Measurements from ENCODE around the gene FKBP5.
"Not testable (repeated sequence)": the region's sequence is repeated elsewhere in the genome, so short reads cannot be mapped to it uniquely, and the experiment has no call there.

Gene FKBP5

GRCh38 chr6:35605600-35605999, 83.1 kb downstream of the FKBP5 start:
- no peak for DNase-seq

- DNase-seq: peak; percentile 28
These were observed 85.2 kb downstream of the FKBP5 start for GRCh38 chr6:35603326-35604202.

- peak; percentile 12 for DNase-seq
These were observed 86.4 kb downstream of the FKBP5 start for GRCh38 chr6:35602133-35602946.

GRCh38 chr6:35601331-35602132, 87.2 kb downstream of the FKBP5 start:
- no peak for DNase-seq

- no peak for DNase-seq
These were observed 88.0 kb downstream of the FKBP5 start for GRCh38 chr6:35600659-35601125.

- DNase-seq: no peak
These were observed 88.7 kb downstream of the FKBP5 start for GRCh38 chr6:35599761-35600658.

- not testable (repeated sequence) for DNase-seq
These were observed 90.1 kb downstream of the FKBP5 start for GRCh38 chr6:35598621-35599020.

- no peak for DNase-seq
These were observed 92.0 kb downstream of the FKBP5 start for GRCh38 chr6:35596448-35597442.

GRCh38 chr6:35594503-35595186, 94.1 kb downstream of the FKBP5 start:
- no peak for DNase-seq

GRCh38 chr6:35592178-35592577, 96.5 kb downstream of the FKBP5 start:
- no peak for DNase-seq

- no peak for DNase-seq
These were observed 98.1 kb downstream of the FKBP5 start for GRCh38 chr6:35590622-35591066.

- no peak for DNase-seq
These were observed 98.8 kb downstream of the FKBP5 start for GRCh38 chr6:35589904-35590303.

GRCh38 chr6:35589201-35589739, 99.4 kb downstream of the FKBP5 start:
- no peak for DNase-seq

- DNase-seq: no peak
These were observed 101.5 kb downstream of the FKBP5 start for GRCh38 chr6:35587167-35587566.

- DNase-seq: no peak
These were observed 102.2 kb downstream of the FKBP5 start for GRCh38 chr6:35586542-35586941.

GRCh38 chr6:35585658-35586057, 103.1 kb downstream of the FKBP5 start:
- DNase-seq: no peak

- peak; percentile 56 for DNase-seq
These were observed 104.6 kb downstream of the FKBP5 start for GRCh38 chr6:35583893-35584688.

GRCh38 chr6:35582315-35582714, 106.4 kb downstream of the FKBP5 start:
- DNase-seq: no peak

GRCh38 chr6:35581633-35582032, 107.1 kb downstream of the FKBP5 start:
- DNase-seq: no peak
